ENCODE measurements around the gene MAVS.

DNA sequence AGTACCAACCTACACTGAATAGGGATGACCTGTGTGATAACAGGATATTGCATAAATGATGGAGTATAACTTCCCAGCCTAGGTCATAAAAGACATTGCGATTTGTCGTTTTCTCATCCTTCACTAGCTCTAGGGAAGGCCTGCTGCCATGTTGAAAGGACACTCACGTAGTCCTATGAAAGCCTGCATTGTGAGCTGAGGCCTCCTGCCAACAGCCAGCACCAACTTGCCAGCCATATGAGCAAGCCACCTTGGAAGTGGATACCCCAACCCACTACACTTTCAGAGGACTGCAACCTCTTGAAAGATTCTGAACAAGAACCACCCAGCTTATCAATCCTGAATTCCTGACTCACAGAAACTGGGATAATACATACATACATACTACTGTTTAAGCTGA lies 39.1 kb downstream of the MAVS start:
- TF ChIP-seq SMC3 (IDR thresholded peaks at IDR 0.05; ENCODE audit: low read depth, low read length), result no peak
- TF ChIP-seq JUND (IDR thresholded peaks at IDR 0.05), result no peak
- TF ChIP-seq RXRA (IDR thresholded peaks at IDR 0.05; ENCODE audit: borderline replicate concordance, low read depth), result no peak
- TF ChIP-seq CTCF (IDR thresholded peaks at IDR 0.05), result no peak

Measured in SK-N-SH (cell line).